HepG2 (cell line): Measurements from ENCODE around the gene PLSCR5. TPM values are rescaled to one million over a fixed set of nuclear protein-coding genes. Genes with fewer than 3 reads are reported as not detected.

Experiments used
- ATAC-seq: fragments of 200-7000 bp; cut with Tn5 transposase; 3 replicates; pipeline ENCODE4 v1.9.1; 2020; ENCODE audit warnings: mild to moderate bottlenecking, moderate library complexity
- BruUV-seq: library from RNA; stranded (reverse); fragments of 400-500 nt; replicated peaks from 2 replicates; lab custom pipeline; 2021; lab: Mats Ljungman, UMichigan
- CTCF ChIA-PET: fragments of 300-600 bp; formaldehyde crosslinking; extraction: SDS; loops from one replicate; lab custom pipeline; 2021; ENCODE audit warnings: low total read pairs, inconsistent platforms, low intra/inter-chr PET ratio; lab: Yijun Ruan, JAX
- POLR2A ChIA-PET: fragments of 350-600 bp; sonication (Branson Sonifier 250); formaldehyde crosslinking; loops from one replicate; lab custom pipeline; 2020; ENCODE audit warnings: antibody characterized with exemption, inconsistent platforms; lab: Yijun Ruan, JAX
- DNase-seq: peaks from one replicate; pipeline ENCODE4 v3.0.0-alpha.2; 2015; ENCODE audit warnings: low spot score
- FAIRE-seq: peaks from 3 replicates; lab custom pipeline; 2011; peaks lifted over from hg19 to GRCh38; lab: Jason Lieb, UNC
- H2AFZ ChIP-seq: one replicate; pipeline ENCODE4 v1.6.1; 2011; ENCODE audit warnings: low read length, inconsistent platforms
- H3K27ac ChIP-seq: fragments of 300-600 bp; 3 replicates; pipeline ENCODE4 v1.8.0; 2011; ENCODE audit warnings: mixed run types, mild to moderate bottlenecking, mixed read lengths, low read length, inconsistent platforms; ENCODE audit not compliant: insufficient read depth; ENCODE audit errors: extremely low read length
- H3K27me3 ChIP-seq, 2 experiments: fragments of 200-600 bp in 1 of 2; 2 replicates in 1 of 2; 3 replicates in 1 of 2; pipeline versions ENCODE4 v1.6.0 to v1.8.0; 2011; ENCODE audit warnings: low read length in 2 of 2, mild to moderate bottlenecking in 2 of 2, moderate library complexity in 2 of 2, inconsistent platforms in 1 of 2; ENCODE audit not compliant: insufficient read depth in 2 of 2, control insufficient read depth in 1 of 2
- H3K36me3 ChIP-seq, 2 experiments: fragments of 200-600 bp in 1 of 2; replicated peaks in 1 of 2; 2 replicates in 1 of 2; 3 replicates in 1 of 2; pipeline versions ENCODE4 v1.5.1 to v1.8.0; 2011; ENCODE audit warnings: low read length in 2 of 2, inconsistent platforms in 1 of 2; ENCODE audit not compliant: insufficient read depth in 2 of 2, control insufficient read depth in 1 of 2
- H3K4me1 ChIP-seq: 2 replicates; pipeline ENCODE4 v1.5.1; 2012; ENCODE audit warnings: low read length, inconsistent platforms; ENCODE audit not compliant: insufficient read depth
- H3K4me2 ChIP-seq: 2 replicates; pipeline ENCODE4 v1.6.0; 2011; ENCODE audit warnings: low read depth, low read length, inconsistent platforms
- H3K4me3 ChIP-seq, 3 experiments: fragments of 200-600 bp in 1 of 3; sonication (generic), shearing (Covaris generic) in 1 of 3; replicated peaks in 1 of 3; 2 replicates each; pipeline ENCODE4 v1.5.1; 2011 to 2016; ENCODE audit warnings: low read length in 3 of 3, inconsistent platforms in 2 of 3, low read depth in 2 of 3, mild to moderate bottlenecking in 2 of 3, control low read depth in 1 of 3, mixed read lengths in 1 of 3; ENCODE audit not compliant: insufficient read depth in 1 of 3
- H3K79me2 ChIP-seq: one replicate; pipeline ENCODE4 v1.6.1; 2011; ENCODE audit warnings: low read length, inconsistent platforms; ENCODE audit not compliant: insufficient read depth
- H3K9ac ChIP-seq: 2 replicates; pipeline ENCODE4 v1.6.0; 2011; ENCODE audit warnings: mild to moderate bottlenecking, low read depth, low read length, inconsistent platforms; ENCODE audit not compliant: insufficient read depth
- H3K9me3 ChIP-seq: 2 replicates; pipeline ENCODE4 v1.5.1; 2012; ENCODE audit warnings: mild to moderate bottlenecking, low read length
- H4K20me1 ChIP-seq: 2 replicates; pipeline ENCODE4 v1.6.0; 2011; ENCODE audit warnings: inconsistent platforms, mild to moderate bottlenecking, low read length, moderate library complexity; ENCODE audit not compliant: insufficient read depth
- ATF7-NPFF ChIP-seq: sonication (generic); formaldehyde crosslinking; IDR thresholded peaks from 2 replicates; pipeline ENCODE4 v1.8.1; 2023; ENCODE audit warnings: mild to moderate bottlenecking, low read depth, missing genetic modification reagents, moderate library complexity
- ELF1 ChIP-seq: sonication (generic); formaldehyde crosslinking; IDR thresholded peaks from 2 replicates; pipeline ENCODE4 v1.4.0; 2020; ENCODE audit warnings: missing genetic modification reagents
- GATAD1 ChIP-seq: IDR thresholded peaks from 2 replicates; pipeline ENCODE4 v1.6.1; 2016; ENCODE audit warnings: missing genetic modification reagents, missing compliant biosample characterization
- ISL2 ChIP-seq: sonication (generic); formaldehyde crosslinking; IDR thresholded peaks from 2 replicates; pipeline ENCODE4 v1.5.0; 2020; ENCODE audit warnings: missing genetic modification reagents
- MZF1 ChIP-seq: sonication (generic); formaldehyde crosslinking; IDR thresholded peaks from 2 replicates; pipeline ENCODE4 v1.8.1; 2023; ENCODE audit warnings: mild to moderate bottlenecking, missing genetic modification reagents, borderline replicate concordance
- NR3C1 ChIP-seq: sonication (generic); formaldehyde crosslinking; IDR thresholded peaks from 2 replicates; pipeline ENCODE4 v1.4.0; 2020; ENCODE audit warnings: missing genetic modification reagents
- PITX1 ChIP-seq: sonication (generic); formaldehyde crosslinking; IDR thresholded peaks from 2 replicates; pipeline ENCODE4 v1.5.1; 2020; ENCODE audit warnings: mild to moderate bottlenecking, missing genetic modification reagents
- POLR2AphosphoS5 ChIP-seq: IDR thresholded peaks from 2 replicates; pipeline ENCODE4 v1.6.1; 2012; ENCODE audit warnings: low read depth, low read length
- RARA ChIP-seq: IDR thresholded peaks from 2 replicates; pipeline ENCODE4 v1.6.1; 2016; ENCODE audit warnings: missing genetic modification reagents, missing compliant biosample characterization
- RFX5 ChIP-seq: IDR thresholded peaks from 2 replicates; pipeline ENCODE4 v1.6.1; 2011; ENCODE audit warnings: low read depth, low read length, improper control_type of control experiment
- SAP130 ChIP-seq: IDR thresholded peaks from 2 replicates; pipeline ENCODE4 v1.6.1; 2016; ENCODE audit warnings: low read depth
- TEAD3 ChIP-seq: optimal IDR thresholded peaks from 2 replicates; pipeline ENCODE3; 2016; ENCODE audit warnings: borderline replicate concordance
- TP53 ChIP-seq: sonication (generic); formaldehyde crosslinking; conservative IDR thresholded peaks from 2 replicates; pipeline ENCODE4 v1.4.0; 2020; ENCODE audit warnings: missing genetic modification reagents
- ZKSCAN5 ChIP-seq: sonication (generic); formaldehyde crosslinking; IDR thresholded peaks from 2 replicates; pipeline ENCODE4 v1.5.1; 2020; ENCODE audit warnings: mild to moderate bottlenecking, missing genetic modification reagents
- ZNF180 ChIP-seq: sonication (generic); formaldehyde crosslinking; IDR thresholded peaks from 2 replicates; pipeline ENCODE4 v1.4.0; 2020; ENCODE audit warnings: low read depth, missing genetic modification reagents, borderline replicate concordance
- ZNF337 ChIP-seq: sonication (generic); formaldehyde crosslinking; IDR thresholded peaks from 2 replicates; pipeline ENCODE4 v1.5.1; 2020; ENCODE audit warnings: missing genetic modification reagents, low read depth, mild to moderate bottlenecking, borderline replicate concordance
- ZNF589 ChIP-seq: sonication (generic); formaldehyde crosslinking; conservative IDR thresholded peaks from 2 replicates; pipeline ENCODE4 v1.8.0; 2022; ENCODE audit warnings: mild to moderate bottlenecking, moderate library complexity, missing genetic modification reagents
- ZNF598 ChIP-seq: sonication (generic); formaldehyde crosslinking; IDR thresholded peaks from 2 replicates; pipeline ENCODE4 v1.5.1; 2020; ENCODE audit warnings: mild to moderate bottlenecking, missing genetic modification reagents, borderline replicate concordance
- ZNF720 ChIP-seq: sonication (generic); formaldehyde crosslinking; IDR thresholded peaks from 2 replicates; pipeline ENCODE4 v1.4.0; 2020; ENCODE audit warnings: missing genetic modification reagents
- WGBS: methylation state at CpG from one replicate; pipeline ENCODE4 v1.1.6; 2017; ENCODE audit warnings: low lambda C conversion rate; 5-methylcytosine and 5-hydroxymethylcytosine counted together
- in situ Hi-C: cut with HindIII; loops from 2 replicates; pipeline ENCODE4 v1.10.0; 2017; ENCODE audit warnings: low pct_unique_long_range_greater_than_20kb; ENCODE audit not compliant: extremely low pct_ligation_motif_present
- intact Hi-C: fragments of 100-400 bp; cut with micrococcal nuclease; formaldehyde crosslinking; loops from one replicate; pipeline ENCODE4 v1.10.0; 2022; ENCODE audit not compliant: unreplicated experiment
- polyA plus RNA-seq, 8 experiments: library from polyadenylated mRNA; depleted of rRNA in 3 of 8; stranded (reverse) in 7 of 8; unstranded in 1 of 8; fragments of >200 nt; fragmentation: Illumina TruSeq in 4 of 8; extraction: Trizol in 4 of 8; gene quantifications; 2 replicates each; pipeline versions ENCODE4 v1.2.1 to v1.2.3, GENCODE V29; 2011 to 2016; ENCODE audit warnings: low read depth in 4 of 8, missing spikeins in 1 of 8, mixed read lengths in 1 of 8; ENCODE audit not compliant: insufficient read depth in 1 of 8
- total RNA-seq, 5 experiments: library from RNA; depleted of rRNA; stranded (reverse); fragments of >200 nt; fragmentation: Illumina TruSeq; extraction: Trizol; gene quantifications; 2 replicates each; pipeline ENCODE4 v1.2.3, GENCODE V29; 2016; ENCODE audit warnings: low read depth in 1 of 5
- TF ChIP-seq, protein P1 (sequence below): sonication (generic); formaldehyde crosslinking; IDR thresholded peaks from 2 replicates; pipeline ENCODE4 v1.8.1; 2023; ENCODE audit warnings: mild to moderate bottlenecking, missing genetic modification reagents, borderline replicate concordance
- TF ChIP-seq, protein P2 (sequence below): sonication (generic); formaldehyde crosslinking; IDR thresholded peaks from 2 replicates; pipeline ENCODE4 v1.9.0; 2021; ENCODE audit warnings: missing genetic modification reagents, borderline replicate concordance
- TF ChIP-seq, protein P3 (sequence below): IDR thresholded peaks from 2 replicates; pipeline ENCODE4 v1.6.1; 2016; ENCODE audit warnings: low read depth, control low read depth

PLSCR5 gene
- total and polyA plus RNA-seq, 2 of the 13 experiments (the other 11 are each of a cell fraction or from before 2014, with no cell fraction given): 0.50 TPM; not detected in 1

- no peaks in the 10 kb centered on the region for H3K36me3 ChIP-seq
- POLR2A ChIA-PET: interaction anchor here (0.8 to 2.0 kb wide), 5 partner anchors 31 to 355 kb away, joined by 3 to 14 read pairs (median 3); no protein-coding TSS in a partner anchor
- TF ChIP-seq, protein P1, sequence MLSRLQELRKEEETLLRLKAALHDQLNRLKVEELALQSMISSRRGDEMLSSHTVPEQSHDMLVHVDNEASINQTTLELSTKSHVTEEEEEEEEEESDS (CRISPR knock-in tag): no peak
- TF ChIP-seq RARA (CRISPR knock-in tag) (no peak), RFX5 (no peak), ELF1 (peak; percentile 71), ISL2 (CRISPR knock-in tag) (peak; percentile 30; the same call in 1 of the 2 replicates), MZF1 (CRISPR knock-in tag) (no peak), ZNF180 (CRISPR knock-in tag) (no peak), ZNF589 (CRISPR knock-in tag) (no peak), ZNF720 (CRISPR knock-in tag) (no peak), ZKSCAN5 (no peak), ATF7-NPFF (CRISPR knock-in tag) (no peak; the same call in 1 of the 2 replicates), POLR2AphosphoS5 (peak; percentile 63), TEAD3 (no peak), TP53 (CRISPR knock-in tag) (no peak), SAP130 (CRISPR knock-in tag) (peak; percentile 75), GATAD1 (CRISPR knock-in tag) (peak; percentile 53; the same call in 1 of the 2 replicates), PITX1 (CRISPR knock-in tag) (no peak), ZNF337 (CRISPR knock-in tag) (no peak), NR3C1 (no peak), ZNF598 (CRISPR knock-in tag) (no peak; the same call in 1 of the 2 replicates)
- TF ChIP-seq, protein P2, sequence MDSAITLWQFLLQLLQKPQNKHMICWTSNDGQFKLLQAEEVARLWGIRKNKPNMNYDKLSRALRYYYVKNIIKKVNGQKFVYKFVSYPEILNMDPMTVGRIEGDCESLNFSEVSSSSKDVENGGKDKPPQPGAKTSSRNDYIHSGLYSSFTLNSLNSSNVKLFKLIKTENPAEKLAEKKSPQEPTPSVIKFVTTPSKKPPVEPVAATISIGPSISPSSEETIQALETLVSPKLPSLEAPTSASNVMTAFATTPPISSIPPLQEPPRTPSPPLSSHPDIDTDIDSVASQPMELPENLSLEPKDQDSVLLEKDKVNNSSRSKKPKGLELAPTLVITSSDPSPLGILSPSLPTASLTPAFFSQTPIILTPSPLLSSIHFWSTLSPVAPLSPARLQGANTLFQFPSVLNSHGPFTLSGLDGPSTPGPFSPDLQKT (CRISPR knock-in tag): no peak
- TF ChIP-seq, protein P3, sequence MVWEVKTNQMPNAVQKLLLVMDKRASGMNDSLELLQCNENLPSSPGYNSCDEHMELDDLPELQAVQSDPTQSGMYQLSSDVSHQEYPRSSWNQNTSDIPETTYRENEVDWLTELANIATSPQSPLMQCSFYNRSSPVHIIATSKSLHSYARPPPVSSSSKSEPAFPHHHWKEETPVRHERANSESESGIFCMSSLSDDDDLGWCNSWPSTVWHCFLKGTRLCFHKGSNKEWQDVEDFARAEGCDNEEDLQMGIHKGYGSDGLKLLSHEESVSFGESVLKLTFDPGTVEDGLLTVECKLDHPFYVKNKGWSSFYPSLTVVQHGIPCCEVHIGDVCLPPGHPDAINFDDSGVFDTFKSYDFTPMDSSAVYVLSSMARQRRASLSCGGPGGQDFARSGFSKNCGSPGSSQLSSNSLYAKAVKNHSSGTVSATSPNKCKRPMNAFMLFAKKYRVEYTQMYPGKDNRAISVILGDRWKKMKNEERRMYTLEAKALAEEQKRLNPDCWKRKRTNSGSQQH (CRISPR knock-in tag): peak; percentile 74
These were observed 60.9 kb downstream of the PLSCR5 start, which contains the start of gene PLSCR1 for GRCh38 chr3:146544002-146544928. PLSCR1 (minus strand) TSS chr3:146544607; CDS start chr3:146536552, 8,055 bp downstream.

More at GRCh38 chr3:146544002-146544928, 60.9 kb downstream of the PLSCR5 start, which contains the start of gene PLSCR1:
- CTCF ChIA-PET: no interaction called here
- DNase-seq (peak; percentile 81), ATAC-seq (peak; percentile 92), FAIRE-seq (no peak)
- 1% methylated on average over 30 of the region's 51 CpGs for WGBS
- Histone ChIP-seq H4K20me1 (no peaks in the 10 kb centered on the region), H3K27ac (peak within 1 kb of the TSS; percentile 88), H3K9me3 (no peaks in the 10 kb centered on the region), H3K4me1 (peaks cover 70% of the 10 kb centered on the region), H2AFZ (peak within 1 kb of the TSS; percentile 73), H3K4me3 (peak within 1 kb of the TSS; percentile 89 to 93 (median 91)), H3K4me2 (peak within 1 kb of the TSS; percentile 86), H3K79me2 (peaks cover 48% of the 10 kb centered on the region), H3K27me3 (no peaks in the 10 kb centered on the region), H3K9ac (peak within 1 kb of the TSS; percentile 87)
- no TSS peak for BruUV-seq
- intact Hi-C loops: loop anchor here (5.0 kb wide), 1 partner anchor 38 kb away; no protein-coding TSS in a partner anchor
- in situ Hi-C loops: no loop called here
